HepG2 (cell line): ENCODE data around the gene WDR37. TPM values are rescaled to one million over a fixed set of nuclear protein-coding genes. Genes with fewer than 3 reads are reported as not detected.

Source experiments
- ATAC-seq: fragments of 200-7000 bp; cut with Tn5 transposase; 3 replicates; pipeline ENCODE4 v1.9.1; 2020; ENCODE audit warnings: mild to moderate bottlenecking, moderate library complexity
- BruUV-seq: library from RNA; stranded (reverse); fragments of 400-500 nt; replicated peaks from 2 replicates; lab custom pipeline; 2021; lab: Mats Ljungman, UMichigan
- CTCF ChIA-PET: fragments of 300-600 bp; formaldehyde crosslinking; extraction: SDS; loops from one replicate; lab custom pipeline; 2021; ENCODE audit warnings: low total read pairs, inconsistent platforms, low intra/inter-chr PET ratio; lab: Yijun Ruan, JAX
- POLR2A ChIA-PET: fragments of 350-600 bp; sonication (Branson Sonifier 250); formaldehyde crosslinking; loops from one replicate; lab custom pipeline; 2020; ENCODE audit warnings: antibody characterized with exemption, inconsistent platforms; lab: Yijun Ruan, JAX
- DNase-seq: peaks from one replicate; pipeline ENCODE4 v3.0.0-alpha.2; 2015; ENCODE audit warnings: low spot score
- FAIRE-seq: peaks from 3 replicates; lab custom pipeline; 2011; peaks lifted over from hg19 to GRCh38; lab: Jason Lieb, UNC
- H2AFZ ChIP-seq: one replicate; pipeline ENCODE4 v1.6.1; 2011; ENCODE audit warnings: low read length, inconsistent platforms
- H3K27ac ChIP-seq: fragments of 300-600 bp; 3 replicates; pipeline ENCODE4 v1.8.0; 2011; ENCODE audit warnings: mixed run types, mild to moderate bottlenecking, mixed read lengths, low read length, inconsistent platforms; ENCODE audit not compliant: insufficient read depth; ENCODE audit errors: extremely low read length
- H3K27me3 ChIP-seq, 2 experiments: fragments of 200-600 bp in 1 of 2; 2 replicates in 1 of 2; 3 replicates in 1 of 2; pipeline versions ENCODE4 v1.6.0 to v1.8.0; 2011; ENCODE audit warnings: low read length in 2 of 2, mild to moderate bottlenecking in 2 of 2, moderate library complexity in 2 of 2, inconsistent platforms in 1 of 2; ENCODE audit not compliant: insufficient read depth in 2 of 2, control insufficient read depth in 1 of 2
- H3K36me3 ChIP-seq, 2 experiments: fragments of 200-600 bp in 1 of 2; replicated peaks in 1 of 2; 2 replicates in 1 of 2; 3 replicates in 1 of 2; pipeline versions ENCODE4 v1.5.1 to v1.8.0; 2011; ENCODE audit warnings: low read length in 2 of 2, inconsistent platforms in 1 of 2; ENCODE audit not compliant: insufficient read depth in 2 of 2, control insufficient read depth in 1 of 2
- H3K4me1 ChIP-seq: 2 replicates; pipeline ENCODE4 v1.5.1; 2012; ENCODE audit warnings: low read length, inconsistent platforms; ENCODE audit not compliant: insufficient read depth
- H3K4me2 ChIP-seq: 2 replicates; pipeline ENCODE4 v1.6.0; 2011; ENCODE audit warnings: low read depth, low read length, inconsistent platforms
- H3K4me3 ChIP-seq, 3 experiments: fragments of 200-600 bp in 1 of 3; sonication (generic), shearing (Covaris generic) in 1 of 3; replicated peaks in 1 of 3; 2 replicates each; pipeline ENCODE4 v1.5.1; 2011 to 2016; ENCODE audit warnings: low read length in 3 of 3, inconsistent platforms in 2 of 3, low read depth in 2 of 3, mild to moderate bottlenecking in 2 of 3, control low read depth in 1 of 3, mixed read lengths in 1 of 3; ENCODE audit not compliant: insufficient read depth in 1 of 3
- H3K79me2 ChIP-seq: one replicate; pipeline ENCODE4 v1.6.1; 2011; ENCODE audit warnings: low read length, inconsistent platforms; ENCODE audit not compliant: insufficient read depth
- H3K9ac ChIP-seq: 2 replicates; pipeline ENCODE4 v1.6.0; 2011; ENCODE audit warnings: mild to moderate bottlenecking, low read depth, low read length, inconsistent platforms; ENCODE audit not compliant: insufficient read depth
- H3K9me3 ChIP-seq: 2 replicates; pipeline ENCODE4 v1.5.1; 2012; ENCODE audit warnings: mild to moderate bottlenecking, low read length
- H4K20me1 ChIP-seq: 2 replicates; pipeline ENCODE4 v1.6.0; 2011; ENCODE audit warnings: inconsistent platforms, mild to moderate bottlenecking, low read length, moderate library complexity; ENCODE audit not compliant: insufficient read depth
- IRF9 ChIP-seq: sonication (generic); formaldehyde crosslinking; IDR thresholded peaks from 2 replicates; pipeline ENCODE4 v1.8.0; 2022; ENCODE audit warnings: missing genetic modification reagents, mild to moderate bottlenecking, borderline replicate concordance
- JDP2 ChIP-seq: sonication (generic); formaldehyde crosslinking; IDR thresholded peaks from 2 replicates; pipeline ENCODE4 v1.8.1; 2022; ENCODE audit warnings: missing genetic modification reagents, borderline replicate concordance
- KDM6A ChIP-seq: IDR thresholded peaks from 2 replicates; pipeline ENCODE4 v1.6.1; 2016; ENCODE audit warnings: low read depth
- MBD4 ChIP-seq: IDR thresholded peaks from 2 replicates; pipeline ENCODE4 v1.6.1; 2012; ENCODE audit warnings: low read length, inconsistent platforms, borderline replicate concordance
- RARG ChIP-seq: sonication (generic); formaldehyde crosslinking; IDR thresholded peaks from 2 replicates; pipeline ENCODE4 v1.4.0; 2020; ENCODE audit warnings: low read depth, mild to moderate bottlenecking, missing genetic modification reagents
- RNF2 ChIP-seq: fragments of 450-650 bp; conservative IDR thresholded peaks from 2 replicates; pipeline ENCODE4 v1.6.1; 2016; ENCODE audit warnings: low read depth
- SMARCE1 ChIP-seq: fragments of 450-650 bp; IDR thresholded peaks from 2 replicates; pipeline ENCODE4 v1.6.1; 2017; ENCODE audit warnings: borderline replicate concordance
- TBX2 ChIP-seq: sonication (generic); formaldehyde crosslinking; IDR thresholded peaks from 2 replicates; pipeline ENCODE4 v1.5.0; 2020; ENCODE audit warnings: missing genetic modification reagents, mild to moderate bottlenecking, borderline replicate concordance
- THYN1 ChIP-seq: sonication (generic); formaldehyde crosslinking; IDR thresholded peaks from 2 replicates; pipeline ENCODE4 v1.8.1; 2023; ENCODE audit warnings: low read depth, mild to moderate bottlenecking, moderate library complexity, missing genetic modification reagents, borderline replicate concordance
- WIZ ChIP-seq: sonication (generic); formaldehyde crosslinking; IDR thresholded peaks from 2 replicates; pipeline ENCODE4 v1.5.1; 2020; ENCODE audit warnings: mild to moderate bottlenecking, missing genetic modification reagents
- ZNF563 ChIP-seq: sonication (generic); formaldehyde crosslinking; IDR thresholded peaks from 2 replicates; pipeline ENCODE4 v1.8.0; 2022; ENCODE audit warnings: mild to moderate bottlenecking, moderate library complexity, missing genetic modification reagents
- WGBS: methylation state at CpG from one replicate; pipeline ENCODE4 v1.1.6; 2017; ENCODE audit warnings: low lambda C conversion rate; 5-methylcytosine and 5-hydroxymethylcytosine counted together
- in situ Hi-C: cut with HindIII; loops from 2 replicates; pipeline ENCODE4 v1.10.0; 2017; ENCODE audit warnings: low pct_unique_long_range_greater_than_20kb; ENCODE audit not compliant: extremely low pct_ligation_motif_present
- intact Hi-C: fragments of 100-400 bp; cut with micrococcal nuclease; formaldehyde crosslinking; loops from one replicate; pipeline ENCODE4 v1.10.0; 2022; ENCODE audit not compliant: unreplicated experiment
- polyA plus RNA-seq, 8 experiments: library from polyadenylated mRNA; depleted of rRNA in 3 of 8; stranded (reverse) in 7 of 8; unstranded in 1 of 8; fragments of >200 nt; fragmentation: Illumina TruSeq in 4 of 8; extraction: Trizol in 4 of 8; gene quantifications; 2 replicates each; pipeline versions ENCODE4 v1.2.1 to v1.2.3, GENCODE V29; 2011 to 2016; ENCODE audit warnings: low read depth in 4 of 8, missing spikeins in 1 of 8, mixed read lengths in 1 of 8; ENCODE audit not compliant: insufficient read depth in 1 of 8
- total RNA-seq, 5 experiments: library from RNA; depleted of rRNA; stranded (reverse); fragments of >200 nt; fragmentation: Illumina TruSeq; extraction: Trizol; gene quantifications; 2 replicates each; pipeline ENCODE4 v1.2.3, GENCODE V29; 2016; ENCODE audit warnings: low read depth in 1 of 5
- TF ChIP-seq, protein P1 (sequence below): IDR thresholded peaks from 2 replicates; pipeline ENCODE4 v1.6.1; 2018; ENCODE audit warnings: missing genetic modification reagents, mild to moderate bottlenecking, missing compliant biosample characterization
- TF ChIP-seq, protein P2 (sequence below): sonication (generic); formaldehyde crosslinking; IDR thresholded peaks from 2 replicates; pipeline ENCODE4 v1.4.0; 2020; ENCODE audit warnings: missing genetic modification reagents

Gene WDR37
- total and polyA plus RNA-seq, 2 of the 13 experiments (the other 11 are each of a cell fraction or from before 2014, with no cell fraction given) = 5.9 to 7.5 TPM

DNA sequence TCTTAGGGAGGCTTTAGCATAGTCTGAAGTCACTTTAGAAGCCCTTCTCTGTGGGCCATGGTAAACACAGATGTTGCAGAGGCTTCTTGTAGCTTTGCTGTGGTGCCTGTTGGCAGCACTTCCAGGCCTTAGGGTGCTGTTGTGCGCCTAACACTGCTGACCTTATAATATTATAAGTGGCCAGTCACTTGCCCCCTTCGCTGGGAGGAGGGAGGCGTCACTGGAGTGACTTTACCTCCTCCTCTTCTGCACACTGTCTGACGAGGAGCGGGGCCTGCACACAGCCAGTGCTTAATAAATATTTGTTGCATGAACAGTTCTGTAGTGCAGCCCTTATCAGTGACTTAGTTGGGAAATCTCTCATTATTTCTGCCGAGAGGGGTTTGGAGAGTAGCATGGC lies 63.3 kb downstream of the WDR37 start:
- ChIA-PET CTCF (no interaction called here), POLR2A (no interaction called here)
- intact Hi-C loops (no loop called here), in situ Hi-C loops (no loop called here)
- H4K20me1 ChIP-seq = no peaks in the 10 kb centered on the region
- no peak overlapping the region for H3K4me3 ChIP-seq
- peaks cover 19 to 73% of the 10 kb centered on the region in 2 experiments for H3K36me3 ChIP-seq
- no peak for FAIRE-seq
- no peaks in the 10 kb centered on the region for H3K9me3 ChIP-seq
- TF ChIP-seq WIZ (CRISPR knock-in tag) = no peak
- no peaks in the 10 kb centered on the region for H3K27me3 ChIP-seq
- H3K4me1 ChIP-seq = peaks cover 16% of the 10 kb centered on the region; the same call in 1 of the 2 replicates
- H3K9ac ChIP-seq = no peak overlapping the region
- no peak for DNase-seq
- BruUV-seq = no TSS peak
- 94% methylated on average over 5 of the region's 6 CpGs for WGBS
- no peak overlapping the region for H3K4me2 ChIP-seq
- H2AFZ ChIP-seq = no peak overlapping the region
- H3K79me2 ChIP-seq = no peaks in the 10 kb centered on the region
- ATAC-seq = no peak
- H3K27ac ChIP-seq = no peak overlapping the region

GRCh38 chr10:1120306-1120705 lies 64.1 kb downstream of the WDR37 start:
- Histone ChIP-seq H3K79me2 (no peaks in the 10 kb centered on the region), H3K4me3 (no peak overlapping the region), H2AFZ (no peak overlapping the region), H3K9ac (no peak overlapping the region), H3K4me1 (peaks cover 14% of the 10 kb centered on the region; the same call in 1 of the 2 replicates), H3K9me3 (no peaks in the 10 kb centered on the region), H4K20me1 (no peaks in the 10 kb centered on the region), H3K36me3 (peaks cover 20 to 76% of the 10 kb centered on the region in 2 experiments), H3K27ac (no peak overlapping the region), H3K4me2 (no peak overlapping the region), H3K27me3 (no peaks in the 10 kb centered on the region)
- 93% methylated on average over 11 of the region's 12 CpGs for WGBS
- ChIA-PET CTCF (no interaction called here), POLR2A (no interaction called here)
- no TSS peak for BruUV-seq
- intact Hi-C loops = no loop called here
- TF ChIP-seq THYN1 (CRISPR knock-in tag) (no peak), KDM6A (CRISPR knock-in tag) (no peak), IRF9 (CRISPR knock-in tag) (no peak), MBD4 (no peak), SMARCE1 (no peak), JDP2 (CRISPR knock-in tag) (no peak), ZNF563 (CRISPR knock-in tag) (no peak), TBX2 (no peak), RARG (no peak), RNF2 (no peak)
- TF ChIP-seq, protein P1, sequence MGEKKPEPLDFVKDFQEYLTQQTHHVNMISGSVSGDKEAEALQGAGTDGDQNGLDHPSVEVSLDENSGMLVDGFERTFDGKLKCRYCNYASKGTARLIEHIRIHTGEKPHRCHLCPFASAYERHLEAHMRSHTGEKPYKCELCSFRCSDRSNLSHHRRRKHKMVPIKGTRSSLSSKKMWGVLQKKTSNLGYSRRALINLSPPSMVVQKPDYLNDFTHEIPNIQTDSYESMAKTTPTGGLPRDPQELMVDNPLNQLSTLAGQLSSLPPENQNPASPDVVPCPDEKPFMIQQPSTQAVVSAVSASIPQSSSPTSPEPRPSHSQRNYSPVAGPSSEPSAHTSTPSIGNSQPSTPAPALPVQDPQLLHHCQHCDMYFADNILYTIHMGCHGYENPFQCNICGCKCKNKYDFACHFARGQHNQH (CRISPR knock-in tag) = no peak
- TF ChIP-seq, protein P2, sequence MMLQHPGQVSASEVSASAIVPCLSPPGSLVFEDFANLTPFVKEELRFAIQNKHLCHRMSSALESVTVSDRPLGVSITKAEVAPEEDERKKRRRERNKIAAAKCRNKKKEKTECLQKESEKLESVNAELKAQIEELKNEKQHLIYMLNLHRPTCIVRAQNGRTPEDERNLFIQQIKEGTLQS (CRISPR knock-in tag) = no peak
- no peak for ATAC-seq
- DNase-seq = no peak
- no peak for FAIRE-seq
- in situ Hi-C loops = no loop called here
